Right renal cortex interstitium (tissue), 3 donors: ENCODE results near the gene MPP1. TPM values are rescaled to one million over a fixed set of nuclear protein-coding genes. Genes with fewer than 3 reads are reported as not detected.
A peak's percentile ranks its signal among the peaks of the same experiment; 100 is the strongest.
"Not testable (repeated sequence)": the region's sequence is repeated elsewhere in the genome, so short reads cannot be mapped to it uniquely, and the experiment has no call there.

Experiments used
- DNase-seq, 3 donors: peaks; one replicate each; pipeline ENCODE4 v3.0.0-alpha.2; 2013; ENCODE audit warnings: low read depth in 3 of 3, low spot score in 2 of 3
- polyA plus RNA-seq, 3 donors: library from polyadenylated mRNA; unstranded; fragments of 120-200 nt; gene quantifications; one replicate each; pipeline ENCODE4 v1.2.1, GENCODE V29; 2013; ENCODE audit not compliant: insufficient read length in 3 of 3

The MPP1 gene
- polyA plus RNA-seq = 10 to 100 TPM; 33.2 to 40.1 (median 35.6) TPM

- DNase-seq = peak; percentile 38 to 57 (median 48)
Measured at GRCh38 chrX:154804957-154805695, at the start of gene MPP1. TSS of gene MPP1 (minus strand) at chrX:154805485. CDS start at chrX:154805373, 112 bp downstream.

GRCh38 chrX:154850957-154851611 lies 45.8 kb upstream of the MPP1 start:
- DNase-seq = no peak

- peak in 1 of 3 donors; percentile 6 for DNase-seq
Measured at GRCh38 chrX:154840856-154841255, 35.6 kb upstream of the MPP1 start.

GRCh38 chrX:154836163-154836562 lies 30.9 kb upstream of the MPP1 start:
- DNase-seq = no peak

- DNase-seq = no peak
Measured at GRCh38 chrX:154834562-154834961, 29.3 kb upstream of the MPP1 start, which contains the start of gene SMIM9. TSS of gene SMIM9 (minus strand) at chrX:154834662. CDS start at chrX:154830856, 3,806 bp downstream.

GRCh38 chrX:154833746-154834274 lies 28.5 kb upstream of the MPP1 start:
- no peak for DNase-seq

GRCh38 chrX:154829926-154830442 lies 24.7 kb upstream of the MPP1 start:
- DNase-seq = no peak

GRCh38 chrX:154829134-154829533 lies 23.8 kb upstream of the MPP1 start:
- DNase-seq = no peak

GRCh38 chrX:154828016-154828408 lies 22.7 kb upstream of the MPP1 start:
- DNase-seq = no peak

- no peak for DNase-seq
Measured at GRCh38 chrX:154827194-154828015, 22.1 kb upstream of the MPP1 start.

GRCh38 chrX:154825586-154825985 lies 20.3 kb upstream of the MPP1 start:
- DNase-seq = not testable (repeated sequence)

GRCh38 chrX:154824638-154825037 lies 19.4 kb upstream of the MPP1 start:
- DNase-seq = no peak

- no peak for DNase-seq
Measured at GRCh38 chrX:154822029-154822428, 16.7 kb upstream of the MPP1 start.

GRCh38 chrX:154821523-154821922 lies 16.2 kb upstream of the MPP1 start:
- DNase-seq = no peak

GRCh38 chrX:154819771-154820341 lies 14.6 kb upstream of the MPP1 start:
- no peak for DNase-seq

- no peak for DNase-seq
Measured at GRCh38 chrX:154818916-154819770, 13.9 kb upstream of the MPP1 start.

- not testable (repeated sequence) for DNase-seq
Measured at GRCh38 chrX:154817048-154817618, 11.8 kb upstream of the MPP1 start.

- not testable (repeated sequence) for DNase-seq
Measured at GRCh38 chrX:154816326-154816898, 11.1 kb upstream of the MPP1 start.
